Suprapubic skin (tissue), 4 donors: ENCODE data around the gene VSTM2B. TPM values are rescaled to one million over a fixed set of nuclear protein-coding genes. Genes with fewer than 3 reads are reported as not detected.

Experiments
- DNase-seq, 2 donors: peaks; one replicate each; pipeline ENCODE4 v3.0.0-alpha.2; 2019; ENCODE audit warnings: low spot score in 2 of 2
- H3K27ac ChIP-seq: fragments of 200-600 bp; sonication (generic); one replicate; pipeline ENCODE4 v1.5.1; 2019
- H3K27me3 ChIP-seq: fragments of 200-600 bp; sonication (generic); one replicate; pipeline ENCODE4 v1.5.1; 2019
- H3K36me3 ChIP-seq: fragments of 200-600 bp; sonication (generic); one replicate; pipeline ENCODE4 v1.5.1; 2019
- H3K4me1 ChIP-seq: fragments of 200-600 bp; sonication (generic); one replicate; pipeline ENCODE4 v1.5.1; 2019
- H3K4me3 ChIP-seq: fragments of 200-600 bp; sonication (generic); one replicate; pipeline ENCODE4 v1.5.1; 2019; ENCODE audit warnings: mild to moderate bottlenecking
- H3K9me3 ChIP-seq: fragments of 200-600 bp; sonication (generic); one replicate; pipeline ENCODE4 v1.5.1; 2019
- EP300 ChIP-seq: sonication (generic); formaldehyde crosslinking; IDR thresholded peaks from one replicate; pipeline ENCODE4 v1.6.1; 2017; ENCODE audit warnings: antibody characterized with exemption
- POLR2A ChIP-seq, 2 donors: fragments of 450-650 bp; IDR thresholded peaks; one replicate each; pipeline ENCODE4 v1.6.1; 2017; ENCODE audit warnings: antibody characterized with exemption in 2 of 2, mild to moderate bottlenecking in 2 of 2, moderate library complexity in 2 of 2
- POLR2AphosphoS5 ChIP-seq, 3 donors: sonication (generic); formaldehyde crosslinking; IDR thresholded peaks; one replicate each; pipeline ENCODE4 v1.6.1; 2017; ENCODE audit warnings: antibody characterized with exemption in 3 of 3
- WGBS: methylation state at CpG from one replicate; pipeline ENCODE4 v1.1.5; 2018; 5-methylcytosine and 5-hydroxymethylcytosine counted together
- total RNA-seq, 4 donors: library from RNA; depleted of rRNA; stranded (reverse); fragments of >200 nt; gene quantifications; one replicate each; pipeline ENCODE4 v1.1.0, GENCODE V29; 2016
- TF ChIP-seq, protein P1 (sequence below), 2 donors: fragments of 200-600 bp in 1 of 2; fragments of 450-650 bp in 1 of 2; sonication (generic) in 1 of 2; IDR thresholded peaks; one replicate each; pipeline ENCODE4 v1.5.1; 2016 to 2019; ENCODE audit warnings: antibody characterized with exemption in 2 of 2, mild to moderate bottlenecking in 1 of 2, moderate library complexity in 1 of 2

Gene VSTM2B
- total RNA-seq, 4 donors from 2014 or later: not detected

- Histone ChIP-seq H3K36me3 (no peaks in the 10 kb centered on the region), H3K4me3 (no peak overlapping the region), H3K4me1 (peaks cover 32% of the 10 kb centered on the region), H3K27me3 (peaks cover 70% of the 10 kb centered on the region), H3K9me3 (no peaks in the 10 kb centered on the region), H3K27ac (no peak overlapping the region)
- DNase-seq: no peak
- WGBS: 70% methylated on average over 8 of the region's 8 CpGs
- TF ChIP-seq, protein P1, sequence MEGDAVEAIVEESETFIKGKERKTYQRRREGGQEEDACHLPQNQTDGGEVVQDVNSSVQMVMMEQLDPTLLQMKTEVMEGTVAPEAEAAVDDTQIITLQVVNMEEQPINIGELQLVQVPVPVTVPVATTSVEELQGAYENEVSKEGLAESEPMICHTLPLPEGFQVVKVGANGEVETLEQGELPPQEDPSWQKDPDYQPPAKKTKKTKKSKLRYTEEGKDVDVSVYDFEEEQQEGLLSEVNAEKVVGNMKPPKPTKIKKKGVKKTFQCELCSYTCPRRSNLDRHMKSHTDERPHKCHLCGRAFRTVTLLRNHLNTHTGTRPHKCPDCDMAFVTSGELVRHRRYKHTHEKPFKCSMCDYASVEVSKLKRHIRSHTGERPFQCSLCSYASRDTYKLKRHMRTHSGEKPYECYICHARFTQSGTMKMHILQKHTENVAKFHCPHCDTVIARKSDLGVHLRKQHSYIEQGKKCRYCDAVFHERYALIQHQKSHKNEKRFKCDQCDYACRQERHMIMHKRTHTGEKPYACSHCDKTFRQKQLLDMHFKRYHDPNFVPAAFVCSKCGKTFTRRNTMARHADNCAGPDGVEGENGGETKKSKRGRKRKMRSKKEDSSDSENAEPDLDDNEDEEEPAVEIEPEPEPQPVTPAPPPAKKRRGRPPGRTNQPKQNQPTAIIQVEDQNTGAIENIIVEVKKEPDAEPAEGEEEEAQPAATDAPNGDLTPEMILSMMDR (IDR thresholded peaks at IDR 0.05): no peak
- TF ChIP-seq EP300 (no peak), POLR2AphosphoS5 (IDR thresholded peaks at IDR 0.05) (no peak), POLR2A (IDR thresholded peaks at IDR 0.05) (no peak)
These were observed 6.3 kb downstream of the VSTM2B start for GRCh38 chr19:29532097-29532496.

DNA sequence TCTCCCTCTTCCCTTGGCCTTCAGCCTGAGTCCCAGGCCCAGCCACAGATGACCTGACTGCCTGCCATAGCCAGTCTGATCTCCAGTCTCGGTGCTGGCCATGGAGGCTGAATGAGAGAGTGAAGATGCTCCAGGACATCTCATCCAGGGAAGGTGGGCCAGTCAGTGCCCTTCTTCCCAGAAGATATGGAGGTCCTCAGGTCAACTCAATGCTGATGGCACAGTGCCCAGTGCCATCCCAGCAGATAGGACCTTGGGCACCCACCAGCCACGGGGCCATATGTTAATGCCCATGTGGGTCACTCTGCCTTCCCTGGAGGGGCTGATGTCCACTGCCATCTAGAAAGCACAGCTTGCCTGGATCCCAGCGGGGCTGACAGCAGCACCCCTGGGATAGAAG lies 7.2 kb downstream of the VSTM2B start:
- Histone ChIP-seq H3K4me3 (no peak overlapping the region), H3K36me3 (no peaks in the 10 kb centered on the region), H3K27ac (no peak overlapping the region), H3K27me3 (peaks cover 61% of the 10 kb centered on the region), H3K9me3 (no peaks in the 10 kb centered on the region), H3K4me1 (peaks cover 26% of the 10 kb centered on the region)
- peak; percentile 42 to 76 for DNase-seq
- WGBS: no CpG with 5 or more reads among the region's 3 CpGs
- TF ChIP-seq POLR2A (IDR thresholded peaks at IDR 0.05): no peak
- no peak for TF ChIP-seq POLR2AphosphoS5 (IDR thresholded peaks at IDR 0.05)
- no peak for TF ChIP-seq EP300
- TF ChIP-seq, protein P1 (IDR thresholded peaks at IDR 0.05): no peak

DNA sequence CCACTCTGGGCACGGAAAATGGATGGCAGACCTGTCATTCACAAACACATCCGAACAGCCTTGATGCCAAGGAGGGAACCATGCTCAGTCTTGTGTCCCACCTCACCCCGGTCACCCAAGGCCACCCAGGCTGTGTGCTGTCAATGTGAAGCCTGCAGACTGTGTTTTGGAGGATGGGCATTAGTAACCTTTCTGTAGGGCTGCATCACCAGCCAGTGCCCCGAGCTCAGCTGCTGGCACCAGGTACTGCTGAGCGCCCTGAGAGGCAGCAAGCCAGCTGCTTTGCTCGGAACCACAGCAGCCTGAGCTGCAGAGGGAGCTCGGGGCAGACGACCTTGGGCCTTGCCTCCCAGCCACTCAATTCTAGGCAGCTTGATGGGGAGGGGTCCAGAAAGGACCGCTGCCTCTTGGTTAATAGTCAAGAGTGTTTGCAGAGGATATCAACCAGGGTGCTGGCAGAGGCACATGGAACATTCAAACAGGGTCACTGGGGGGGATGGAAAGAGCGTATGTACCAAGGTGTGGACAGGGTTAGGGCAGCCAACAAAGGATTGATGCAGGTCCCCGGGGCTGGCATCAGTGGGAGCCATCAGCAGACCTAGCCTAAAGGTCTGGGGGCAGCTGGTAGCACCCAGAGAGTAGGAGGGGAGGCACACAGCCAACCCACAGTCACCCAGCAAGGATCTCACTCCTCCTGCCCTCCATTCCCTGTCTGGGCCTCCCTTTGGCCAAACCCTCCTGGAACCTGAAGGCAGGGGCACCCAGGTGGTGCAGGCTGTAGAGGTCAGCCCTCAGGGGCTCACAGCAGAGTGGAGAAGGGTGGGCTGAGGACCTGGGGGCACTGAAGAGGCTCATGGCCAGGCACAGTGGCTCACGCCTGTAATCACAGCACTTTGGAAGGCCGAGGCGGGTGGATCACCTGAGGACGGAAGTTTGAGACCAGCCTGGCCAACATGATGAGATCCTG lies 8.1 kb downstream of the VSTM2B start:
- Histone ChIP-seq H3K27ac (no peak overlapping the region), H3K4me1 (peaks cover 17% of the 10 kb centered on the region), H3K4me3 (no peak overlapping the region), H3K9me3 (no peaks in the 10 kb centered on the region), H3K27me3 (peaks cover 58% of the 10 kb centered on the region), H3K36me3 (no peaks in the 10 kb centered on the region)
- TF ChIP-seq, protein P1 (IDR thresholded peaks at IDR 0.05): no peak
- TF ChIP-seq EP300 (no peak), POLR2AphosphoS5 (IDR thresholded peaks at IDR 0.05) (no peak), POLR2A (IDR thresholded peaks at IDR 0.05) (no peak)
- 86% methylated on average over 10 of the region's 15 CpGs for WGBS
- peak; percentile 29 to 58 for DNase-seq

DNA sequence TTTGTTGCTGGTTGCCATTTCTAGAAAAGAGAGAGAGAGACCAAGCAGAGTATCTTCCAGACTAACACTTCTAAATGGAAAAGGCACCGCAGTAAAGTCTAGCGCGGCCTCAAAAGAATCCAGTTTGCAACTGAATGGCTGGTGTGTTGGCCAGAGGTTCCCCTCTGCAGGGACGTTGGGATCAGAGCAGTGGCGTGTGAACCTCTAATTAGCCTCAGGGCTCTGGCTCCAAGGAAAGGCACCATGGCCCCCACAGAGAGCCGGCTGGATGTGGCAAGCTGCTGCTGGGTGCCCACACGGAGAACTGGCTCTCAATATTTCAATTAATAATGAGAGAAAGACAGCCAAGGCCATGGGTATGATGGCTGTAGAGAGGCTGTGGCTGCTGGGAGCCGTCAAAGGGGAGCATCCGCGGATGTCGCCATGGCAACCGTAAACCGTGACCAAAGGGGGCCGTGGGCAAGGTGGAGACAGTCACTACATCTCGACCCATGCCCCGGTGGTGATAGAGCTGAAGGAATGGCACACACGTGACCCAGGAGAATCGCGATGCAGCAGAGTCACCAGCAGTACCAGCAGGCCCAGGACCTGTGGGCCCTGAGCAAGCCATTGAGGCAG lies 9.5 kb downstream of the VSTM2B start:
- Histone ChIP-seq H3K27ac (no peak overlapping the region), H3K27me3 (peaks cover 52% of the 10 kb centered on the region), H3K4me1 (peaks cover 2% of the 10 kb centered on the region), H3K4me3 (no peak overlapping the region), H3K36me3 (no peaks in the 10 kb centered on the region), H3K9me3 (no peaks in the 10 kb centered on the region)
- peak in 1 of 2 donors; percentile 64 for DNase-seq
- no peak for TF ChIP-seq POLR2A (IDR thresholded peaks at IDR 0.05)
- TF ChIP-seq, protein P1 (IDR thresholded peaks at IDR 0.05): no peak
- WGBS: 43% methylated on average over 19 of the region's 19 CpGs

DNA sequence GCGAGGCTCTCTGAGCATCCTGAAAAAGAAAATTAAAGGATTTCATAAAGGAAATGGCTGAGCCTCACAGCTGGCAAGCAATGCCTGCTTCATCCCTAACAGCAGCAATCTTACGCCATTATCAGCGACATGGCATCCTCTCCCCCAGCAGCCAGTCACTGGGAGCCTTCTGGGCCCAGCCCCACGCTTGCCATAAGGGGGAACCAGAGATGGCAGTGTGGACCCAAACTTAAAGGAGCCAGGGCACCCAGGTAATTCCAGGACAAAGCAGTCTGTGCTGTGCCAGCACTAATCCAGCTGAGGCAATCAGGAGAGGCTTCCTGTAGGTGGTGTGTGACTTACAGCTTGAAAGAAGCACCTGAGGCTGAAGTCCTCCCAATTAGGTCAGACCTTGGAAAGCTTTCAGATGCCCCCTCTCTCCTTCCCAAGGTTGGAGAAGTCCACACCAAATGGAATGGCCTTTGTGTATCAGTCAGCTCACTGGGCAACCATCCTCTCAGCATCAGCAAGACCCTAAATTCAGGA lies 10.3 kb downstream of the VSTM2B start:
- Histone ChIP-seq H3K4me1 (no peaks in the 10 kb centered on the region), H3K9me3 (no peaks in the 10 kb centered on the region), H3K27me3 (peaks cover 45% of the 10 kb centered on the region), H3K36me3 (no peaks in the 10 kb centered on the region), H3K4me3 (no peak overlapping the region), H3K27ac (no peak overlapping the region)
- TF ChIP-seq POLR2AphosphoS5 (IDR thresholded peaks at IDR 0.05) (no peak), EP300 (no peak), POLR2A (IDR thresholded peaks at IDR 0.05) (no peak)
- TF ChIP-seq, protein P1 (IDR thresholded peaks at IDR 0.05): no peak
- no peak for DNase-seq
- WGBS: 81% methylated on average over 4 of the region's 4 CpGs
